GOT3 (cell line): ENCODE data around the gene AAMP.

Experiments
- DNase-seq: peaks from one replicate; lab custom pipeline; 2025; ENCODE audit warnings: mixed read lengths; lab: John Stamatoyannopoulos, UW

Gene AAMP

DNA sequence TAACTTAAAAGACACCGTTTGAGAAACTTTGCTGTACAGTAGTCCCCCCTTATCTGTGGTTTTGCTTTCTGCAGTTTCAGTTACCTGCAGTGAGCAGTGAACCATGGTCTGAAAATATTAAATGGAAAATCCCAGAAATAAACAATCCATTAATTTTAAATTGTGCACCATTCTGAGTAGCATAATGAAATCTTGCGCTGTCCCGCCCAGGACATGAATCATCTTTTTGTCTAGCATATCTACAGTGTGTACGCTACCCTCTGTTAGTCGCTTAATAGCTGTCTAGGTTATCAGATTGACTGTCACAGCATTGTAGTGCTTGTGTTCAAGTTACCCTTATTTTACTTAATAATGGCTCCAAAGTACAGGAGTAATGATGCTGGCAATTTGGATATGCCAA lies 46.9 kb downstream of the AAMP start:
- DNase-seq: no peak

DNA sequence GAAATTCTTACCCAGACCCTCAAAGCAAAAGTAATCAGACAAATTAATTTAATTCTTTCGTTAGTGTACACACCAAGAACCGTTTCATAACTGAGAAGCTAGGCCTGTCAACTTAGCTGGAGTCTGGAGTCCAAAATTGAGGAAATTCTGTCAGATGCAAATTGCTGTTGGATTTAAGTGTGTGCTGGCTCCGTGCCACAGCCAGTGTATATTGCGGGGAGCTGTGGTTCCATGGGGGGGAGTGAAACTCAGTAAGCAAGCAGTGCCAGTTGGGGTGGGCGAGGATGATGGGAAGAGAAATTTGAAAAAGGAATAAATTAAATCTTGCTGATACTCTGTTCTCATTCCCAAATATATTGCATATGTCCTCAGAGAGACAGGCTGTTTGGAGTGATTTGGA lies 48.9 kb downstream of the AAMP start:
- DNase-seq: no peak

- no peak for DNase-seq
Observed at GRCh38 chr2:218219934-218220333, 50.0 kb downstream of the AAMP start.

DNA sequence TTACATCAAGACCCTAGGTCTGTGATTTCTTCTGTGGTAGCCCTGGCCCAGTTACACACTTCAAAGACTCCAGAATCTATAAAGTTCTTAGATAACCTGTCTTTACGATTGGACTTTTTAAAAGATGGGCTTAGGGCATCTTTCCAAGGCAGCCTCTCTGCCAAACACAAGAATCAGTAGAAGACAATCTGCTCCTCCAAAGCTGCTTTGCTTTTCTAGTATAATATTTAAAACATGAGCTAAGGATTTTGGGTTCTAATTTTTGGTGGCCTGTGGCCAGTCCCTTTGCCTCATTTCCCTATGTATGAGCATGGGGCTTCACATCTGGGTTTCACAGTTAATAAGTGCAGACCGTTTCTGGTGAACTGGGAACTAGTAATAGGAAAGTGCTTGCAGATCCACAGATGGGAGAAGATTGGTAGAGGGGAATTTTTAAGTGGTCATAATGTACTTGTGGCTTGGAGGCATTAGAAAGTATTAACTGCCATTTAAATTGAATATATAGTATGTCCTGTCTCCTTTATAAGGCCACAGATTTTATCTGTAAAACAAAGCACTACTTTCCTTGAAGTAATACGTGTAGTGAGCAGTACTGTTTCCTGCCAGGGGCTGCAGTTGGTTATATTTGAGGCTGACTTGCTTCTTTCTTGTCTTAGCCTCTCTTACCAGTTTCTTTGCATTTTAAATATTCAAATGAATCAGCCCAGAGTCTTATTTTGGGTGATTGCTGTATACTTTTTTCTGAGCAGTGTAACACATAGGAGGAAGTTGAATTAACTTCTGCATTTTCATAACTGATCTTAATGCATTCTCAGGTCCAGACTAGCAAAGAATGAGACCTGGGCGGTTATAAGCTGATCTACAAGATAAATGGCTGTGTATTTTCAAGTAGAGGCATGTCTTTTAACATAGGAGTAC lies 51.4 kb downstream of the AAMP start:
- DNase-seq: no peak

DNA sequence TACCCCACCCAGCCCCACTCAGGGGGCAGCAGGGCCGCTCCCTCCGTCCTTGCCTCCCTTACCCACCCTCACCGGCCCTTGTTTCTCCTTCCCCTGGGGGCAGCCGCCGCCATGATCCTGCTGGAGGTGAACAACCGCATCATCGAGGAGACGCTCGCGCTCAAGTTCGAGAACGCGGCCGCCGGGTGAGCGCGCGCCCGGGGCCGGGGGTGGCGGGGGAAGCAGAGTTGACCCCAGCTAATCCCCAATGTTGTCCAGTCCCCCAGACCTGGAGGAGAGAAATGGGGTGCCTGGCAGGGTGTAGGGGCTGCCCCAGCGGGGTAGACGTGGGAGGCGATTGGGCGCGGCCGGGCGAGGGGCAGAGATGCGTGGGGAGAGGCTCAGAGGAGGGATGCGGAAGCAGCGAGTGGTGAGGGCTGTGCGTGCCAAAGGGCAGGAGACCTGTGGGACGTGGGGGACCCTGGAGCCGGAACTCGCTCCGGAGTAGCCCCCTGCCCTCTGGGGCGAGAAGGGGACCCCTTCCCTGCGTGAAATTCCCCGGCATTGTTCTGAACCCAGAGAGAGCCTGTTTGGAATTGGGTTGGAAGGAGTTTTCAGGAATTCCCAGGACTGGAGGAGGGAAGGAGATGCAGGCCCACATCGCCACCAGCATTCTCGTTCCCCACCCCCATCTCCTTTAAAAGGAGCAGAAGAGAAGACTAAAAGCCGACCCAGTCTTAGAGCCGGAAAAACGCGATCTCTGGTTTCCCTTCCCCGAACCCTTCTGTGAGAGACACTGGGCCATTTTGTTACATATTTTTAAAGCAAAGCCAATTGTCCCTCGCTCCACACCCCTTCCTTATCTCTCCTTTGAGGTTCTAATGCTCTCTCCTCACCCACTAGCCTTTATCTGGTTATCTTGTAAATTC lies 52.3 kb downstream of the AAMP start:
- peak; percentile 8 for DNase-seq

GRCh38 chr2:218216674-218217359 lies 53.1 kb downstream of the AAMP start, which contains the start of gene ARPC2:
Gene ARPC2 (plus strand): TSS chr2:218217189. CDS start chr2:218217471, 282 bp downstream.
- peak; percentile 86 for DNase-seq

DNA sequence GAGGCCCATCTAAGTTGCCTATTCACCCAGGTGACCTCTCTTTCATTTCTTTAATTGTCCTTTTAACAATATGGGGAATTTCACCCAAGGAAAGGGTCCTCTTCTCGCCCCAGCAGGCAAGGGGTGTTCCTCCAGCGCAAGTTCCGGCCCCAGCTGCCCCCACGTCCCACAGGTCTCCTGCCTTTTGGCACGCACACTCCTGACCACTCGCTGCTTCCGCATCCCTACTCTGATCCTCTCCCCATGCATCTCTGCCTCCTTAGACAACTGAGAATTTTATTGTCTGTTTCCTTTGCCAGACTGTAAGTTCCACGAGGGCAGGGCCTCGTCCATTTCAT lies 53.6 kb downstream of the AAMP start:
- no peak for DNase-seq
